Left lung (tissue), 10 donors: ENCODE measurements around the gene BEND6. TPM values are rescaled to one million over a fixed set of nuclear protein-coding genes. Genes with fewer than 3 reads are reported as not detected.
"Not testable (repeated sequence)": the region's sequence is repeated elsewhere in the genome, so short reads cannot be mapped to it uniquely, and the experiment has no call there.

Experiments
- ATAC-seq: fragments of 200-7000 bp; cut with Tn5 transposase; one replicate; pipeline ENCODE4 v1.9.1; 2020; ENCODE audit warnings: moderate library complexity
- DNase-seq, 4 donors: peaks; one replicate each; pipeline ENCODE4 v3.0.0-alpha.2; 2013 to 2020
- H3K27ac ChIP-seq, 2 donors: fragments of 200-600 bp; sonication (generic) in 1 of 2; one replicate each; pipeline versions ENCODE4 v1.5.0 to v1.8.0; 2020 to 2021
- H3K27me3 ChIP-seq, 2 donors: fragments of 200-600 bp; sonication (generic) in 1 of 2; one replicate each; pipeline versions ENCODE4 v1.5.0 to v1.8.0; 2020 to 2021
- H3K36me3 ChIP-seq, 2 donors: fragments of 200-600 bp; sonication (generic) in 1 of 2; one replicate each; pipeline versions ENCODE4 v1.5.0 to v1.8.0; 2020 to 2021
- H3K4me1 ChIP-seq, 2 donors: fragments of 200-600 bp; one replicate each; pipeline ENCODE4 v1.8.0; 2021
- H3K4me3 ChIP-seq, 2 donors: fragments of 200-600 bp; sonication (generic) in 1 of 2; one replicate each; pipeline versions ENCODE4 v1.5.0 to v1.8.0; 2020 to 2021; ENCODE audit warnings: mild to moderate bottlenecking in 1 of 2
- H3K9me3 ChIP-seq, 2 donors: fragments of 200-600 bp; sonication (generic) in 1 of 2; one replicate each; pipeline versions ENCODE4 v1.5.0 to v1.8.0; 2020 to 2021
- intact Hi-C, 2 donors: fragments of 100-400 bp; cut with DNase I; formaldehyde crosslinking; loops; one replicate each; pipeline versions ENCODE4 v1.11.2 to v1.14.2; 2022
- polyA plus RNA-seq, 6 donors: library from polyadenylated mRNA; unstranded; fragments of 120-200 nt; gene quantifications; one replicate each; pipeline ENCODE4 v1.2.1, GENCODE V29; 2013; ENCODE audit not compliant: insufficient read length in 6 of 6
- total RNA-seq, 2 donors: library from RNA; stranded (reverse); fragmentation: NEBNext Ultra II Directional; extraction: Animal tissue kit (Norgen Biotek cat#: 25700); gene quantifications; one replicate each; pipeline ENCODE4 v1.2.1, GENCODE V29; 2021
- TF ChIP-seq, protein P1 (sequence below), 2 donors: fragments of 200-600 bp; sonication (generic) in 1 of 2; IDR thresholded peaks; one replicate each; pipeline versions ENCODE4 v1.5.0 to v1.8.0; 2021; ENCODE audit warnings: antibody characterized with exemption in 2 of 2
- donor health status: DM: no; HTN: yes; CAD: no.
- donor health status: DM: no; HTN: no; CAD: no.

The BEND6 gene
- total and polyA plus RNA-seq, 8 donors = 1.1 to 3.8 (median 1.6) TPM

DNA sequence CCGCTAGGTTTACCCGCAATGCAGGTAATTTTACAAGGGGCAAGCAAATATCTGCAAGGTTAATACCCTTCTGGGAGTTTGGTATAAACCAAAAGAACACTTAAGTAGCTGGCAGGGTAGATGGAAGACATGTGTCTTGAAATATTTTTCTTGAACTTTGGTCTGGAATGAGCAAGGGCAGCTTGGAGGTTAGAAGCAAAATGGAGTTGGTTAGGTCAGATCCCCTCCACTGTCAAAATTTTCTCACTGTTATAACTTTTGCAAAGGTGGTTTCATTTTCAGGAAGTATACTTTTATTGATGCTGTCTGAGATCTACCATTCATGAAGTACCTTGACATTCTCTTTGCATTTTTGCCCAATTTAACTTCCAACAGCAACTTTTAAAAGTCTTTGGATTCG is 78.3 kb downstream of the BEND6 start:
- no peaks in the 10 kb centered on the region for H3K36me3 ChIP-seq
- TF ChIP-seq, protein P1, sequence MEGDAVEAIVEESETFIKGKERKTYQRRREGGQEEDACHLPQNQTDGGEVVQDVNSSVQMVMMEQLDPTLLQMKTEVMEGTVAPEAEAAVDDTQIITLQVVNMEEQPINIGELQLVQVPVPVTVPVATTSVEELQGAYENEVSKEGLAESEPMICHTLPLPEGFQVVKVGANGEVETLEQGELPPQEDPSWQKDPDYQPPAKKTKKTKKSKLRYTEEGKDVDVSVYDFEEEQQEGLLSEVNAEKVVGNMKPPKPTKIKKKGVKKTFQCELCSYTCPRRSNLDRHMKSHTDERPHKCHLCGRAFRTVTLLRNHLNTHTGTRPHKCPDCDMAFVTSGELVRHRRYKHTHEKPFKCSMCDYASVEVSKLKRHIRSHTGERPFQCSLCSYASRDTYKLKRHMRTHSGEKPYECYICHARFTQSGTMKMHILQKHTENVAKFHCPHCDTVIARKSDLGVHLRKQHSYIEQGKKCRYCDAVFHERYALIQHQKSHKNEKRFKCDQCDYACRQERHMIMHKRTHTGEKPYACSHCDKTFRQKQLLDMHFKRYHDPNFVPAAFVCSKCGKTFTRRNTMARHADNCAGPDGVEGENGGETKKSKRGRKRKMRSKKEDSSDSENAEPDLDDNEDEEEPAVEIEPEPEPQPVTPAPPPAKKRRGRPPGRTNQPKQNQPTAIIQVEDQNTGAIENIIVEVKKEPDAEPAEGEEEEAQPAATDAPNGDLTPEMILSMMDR (IDR thresholded peaks at IDR 0.05) = no peak

GRCh38 chr6:57035549-57035948 is 80.6 kb downstream of the BEND6 start:
- DNase-seq (no peak), ATAC-seq (no peak)
- no peaks in the 10 kb centered on the region for H3K36me3 ChIP-seq
- peaks cover 0 to 9% of the 10 kb centered on the region in 2 donors for H3K27me3 ChIP-seq
- H3K4me3 ChIP-seq = no peak overlapping the region
- TF ChIP-seq, protein P1 (IDR thresholded peaks at IDR 0.05) = no peak
- no peaks in the 10 kb centered on the region for H3K9me3 ChIP-seq
- intact Hi-C loops = no loop called here
- H3K27ac ChIP-seq = no peak overlapping the region
- H3K4me1 ChIP-seq = no peaks in the 10 kb centered on the region

More for the DNA sequence above, 78.3 kb downstream of the BEND6 start:
- Histone ChIP-seq H3K27me3 (peaks cover 0 to 4% of the 10 kb centered on the region in 2 donors), H3K4me3 (no peak overlapping the region), H3K27ac (no peak overlapping the region), H3K4me1 (no peaks in the 10 kb centered on the region), H3K9me3 (no peaks in the 10 kb centered on the region)
- intact Hi-C loops = no loop called here
- ATAC-seq (no peak), DNase-seq (no peak)

DNA sequence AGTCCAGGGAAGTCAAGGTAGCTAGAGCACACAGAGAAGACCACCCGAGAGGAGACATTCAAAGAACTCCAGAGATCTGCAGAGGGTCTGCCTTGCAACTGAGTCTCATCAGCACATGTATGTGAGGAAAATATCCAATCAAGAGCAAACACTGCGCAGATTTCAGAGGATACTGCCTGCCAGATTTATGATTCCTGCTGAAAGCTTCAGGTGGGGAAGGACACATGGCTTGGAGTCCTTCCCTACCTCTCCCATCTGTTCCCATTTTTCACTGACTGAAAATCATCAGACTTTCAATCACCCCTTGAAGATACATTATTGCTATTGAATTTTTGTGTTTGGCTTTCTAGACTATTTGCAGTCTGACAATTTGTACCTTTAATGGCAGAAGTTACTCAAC is 84.0 kb downstream of the BEND6 start:
- ATAC-seq = no peak
- intact Hi-C loops = no loop called here
- no peak overlapping the region for H3K27ac ChIP-seq
- no peaks in the 10 kb centered on the region for H3K9me3 ChIP-seq
- no peak overlapping the region for H3K4me3 ChIP-seq
- H3K27me3 ChIP-seq = peaks cover 0 to 9% of the 10 kb centered on the region in 2 donors
- TF ChIP-seq, protein P1 (IDR thresholded peaks at IDR 0.05) = no peak
- no peaks in the 10 kb centered on the region for H3K36me3 ChIP-seq
- no peak for DNase-seq
- H3K4me1 ChIP-seq = no peaks in the 10 kb centered on the region

- DNase-seq (no peak), ATAC-seq (no peak)
- Histone ChIP-seq H3K27me3 (peaks cover 0 to 9% of the 10 kb centered on the region in 2 donors), H3K9me3 (no peaks in the 10 kb centered on the region), H3K4me3 (no peak overlapping the region), H3K36me3 (no peaks in the 10 kb centered on the region), H3K27ac (no peak overlapping the region), H3K4me1 (no peaks in the 10 kb centered on the region)
- intact Hi-C loops = no loop called here
- TF ChIP-seq, protein P1 (IDR thresholded peaks at IDR 0.05) = no peak
Measured at GRCh38 chr6:57040011-57040410, 85.1 kb downstream of the BEND6 start.

- H3K9me3 ChIP-seq, H3K36me3 ChIP-seq, intact Hi-C loops, H3K27me3 ChIP-seq, DNase-seq, H3K27ac ChIP-seq, ATAC-seq, H3K4me3 ChIP-seq: not testable (repeated sequence)
- H3K4me1 ChIP-seq = peaks cover 0 to 13% of the 10 kb centered on the region in 2 donors
Measured at GRCh38 chr6:57044061-57044460, 89.2 kb downstream of the BEND6 start.

GRCh38 chr6:57044568-57044967 is 89.7 kb downstream of the BEND6 start:
- ATAC-seq (no peak), DNase-seq (no peak)
- intact Hi-C loops = no loop called here
- TF ChIP-seq, protein P1 (IDR thresholded peaks at IDR 0.05) = no peak
- H3K27me3 ChIP-seq = no peaks in the 10 kb centered on the region
- no peaks in the 10 kb centered on the region for H3K9me3 ChIP-seq
- peaks cover 0 to 5% of the 10 kb centered on the region in 2 donors for H3K36me3 ChIP-seq
- H3K27ac ChIP-seq = no peak overlapping the region
- no peak overlapping the region for H3K4me3 ChIP-seq
- H3K4me1 ChIP-seq = peaks cover 0 to 15% of the 10 kb centered on the region in 2 donors

GRCh38 chr6:57046332-57047256 is 91.7 kb downstream of the BEND6 start, which contains the start of gene KIAA1586:
KIAA1586 (plus strand) TSS chr6:57046693; CDS start chr6:57046756, 63 bp downstream.
- peak; percentile 99 for ATAC-seq
- intact Hi-C loops = not testable (repeated sequence)

DNA sequence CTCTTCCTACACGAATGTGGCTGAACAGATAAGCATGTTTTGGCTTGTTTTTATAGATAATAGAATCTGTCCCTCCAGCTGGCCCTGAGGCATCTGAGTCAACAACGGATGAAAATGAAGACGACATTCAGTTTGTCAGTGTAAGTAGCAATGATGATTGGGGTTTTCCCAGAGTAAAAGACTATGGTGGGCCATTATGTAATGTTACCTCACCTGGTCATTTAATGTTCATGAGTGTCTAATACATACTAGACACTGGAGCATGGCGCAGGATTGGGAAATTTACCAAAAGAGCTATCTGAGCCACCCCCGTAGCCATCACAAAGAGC is 92.3 kb downstream of the BEND6 start:
- H3K27ac ChIP-seq, H3K27me3 ChIP-seq, H3K4me3 ChIP-seq, DNase-seq, intact Hi-C loops, H3K9me3 ChIP-seq: not testable (repeated sequence)
- peaks cover 0 to 15% of the 10 kb centered on the region in 2 donors for H3K4me1 ChIP-seq
- H3K36me3 ChIP-seq = peaks cover 0 to 24% of the 10 kb centered on the region in 2 donors
- peak; percentile 3 for ATAC-seq

More at GRCh38 chr6:57046332-57047256, 91.7 kb downstream of the BEND6 start, which contains the start of gene KIAA1586:
- peak within 1 kb of the TSS; percentile 31 to 54 for H3K4me3 ChIP-seq
- H3K27me3 ChIP-seq, H3K9me3 ChIP-seq: not testable (repeated sequence)
- H3K36me3 ChIP-seq = peaks cover 0 to 18% of the 10 kb centered on the region in 2 donors
- peak within 1 kb of the TSS; percentile 53 to 59 for H3K27ac ChIP-seq
- peaks cover 0 to 15% of the 10 kb centered on the region in 2 donors for H3K4me1 ChIP-seq
- DNase-seq = peak; percentile 82 to 96 (median 94)
